Measurements from ENCODE around the gene RPIA. TPM values are rescaled to one million over a fixed set of nuclear protein-coding genes. Genes with fewer than 3 reads are reported as not detected.
"Not testable (repeated sequence)": the region's sequence is repeated elsewhere in the genome, so short reads cannot be mapped to it uniquely, and the experiment has no call there.

Gene RPIA
- total RNA-seq, 1 donor from 2014 or later = 22.4 TPM

DNA sequence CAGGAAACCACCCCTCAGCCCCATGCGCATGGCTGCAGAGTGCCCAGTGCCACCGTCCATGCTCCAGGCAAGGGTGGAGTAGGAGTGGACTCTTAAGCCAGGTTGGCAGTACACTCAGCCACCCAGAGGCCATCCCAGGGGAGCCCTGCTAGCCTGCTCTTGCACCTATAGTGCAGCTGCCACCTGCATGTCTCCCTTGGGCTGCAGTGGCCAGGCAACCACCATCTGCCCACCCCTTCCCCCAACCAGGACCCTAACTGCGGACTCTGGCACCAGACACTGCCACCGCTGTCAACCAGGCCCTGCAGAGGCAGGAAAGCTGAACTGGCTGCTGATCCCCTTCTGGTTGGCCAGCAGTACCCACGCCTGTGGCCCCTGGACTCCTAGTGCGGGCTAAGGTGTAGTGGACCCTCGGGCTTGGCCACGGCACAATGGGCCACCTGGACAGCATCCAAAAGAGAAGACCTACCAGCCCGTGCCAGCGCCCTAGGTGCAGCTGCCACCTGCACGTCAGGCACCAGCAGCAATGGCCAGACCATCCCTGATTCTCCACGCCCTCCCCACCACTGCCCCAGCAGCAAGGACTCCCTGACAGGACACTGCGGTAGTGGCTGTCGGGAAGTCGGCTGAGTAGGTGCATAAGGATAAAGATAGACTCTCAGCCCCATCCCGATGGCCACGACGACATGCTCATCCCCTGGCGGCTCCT lies 72.8 kb downstream of the RPIA start:
- Mint-ChIP-seq H3K4me3 (ENCODE audit: unreplicated experiment) (no peak overlapping the region), H3K27me3 (ENCODE audit: unreplicated experiment) (peaks cover 5% of the 10 kb centered on the region), H3K9me3 (ENCODE audit: unreplicated experiment) (peaks cover 7% of the 10 kb centered on the region), H3K36me3 (ENCODE audit: low read depth, unreplicated experiment) (peaks cover 10% of the 10 kb centered on the region), H3K27ac (ENCODE audit: unreplicated experiment) (no peak overlapping the region), H3K4me1 (ENCODE audit: unreplicated experiment) (peaks cover 4% of the 10 kb centered on the region)
- DNase-seq (ENCODE audit: low spot score) = no peak
- no peak for TF ChIP-seq CTCF (IDR thresholded peaks at IDR 0.05; ENCODE audit: unreplicated experiment)

GRCh38 chr2:88764850-88765153 lies 73.3 kb downstream of the RPIA start:
- Mint-ChIP-seq H3K4me3 (ENCODE audit: unreplicated experiment) (no peak overlapping the region), H3K36me3 (ENCODE audit: low read depth, unreplicated experiment) (peaks cover 8% of the 10 kb centered on the region), H3K4me1 (ENCODE audit: unreplicated experiment) (peaks cover 4% of the 10 kb centered on the region), H3K9me3 (ENCODE audit: unreplicated experiment) (peaks cover 7% of the 10 kb centered on the region), H3K27me3 (ENCODE audit: unreplicated experiment) (peaks cover 5% of the 10 kb centered on the region), H3K27ac (ENCODE audit: unreplicated experiment) (no peak overlapping the region)
- TF ChIP-seq CTCF (IDR thresholded peaks at IDR 0.05; ENCODE audit: unreplicated experiment) = no peak
- DNase-seq (ENCODE audit: low spot score) = no peak

DNA sequence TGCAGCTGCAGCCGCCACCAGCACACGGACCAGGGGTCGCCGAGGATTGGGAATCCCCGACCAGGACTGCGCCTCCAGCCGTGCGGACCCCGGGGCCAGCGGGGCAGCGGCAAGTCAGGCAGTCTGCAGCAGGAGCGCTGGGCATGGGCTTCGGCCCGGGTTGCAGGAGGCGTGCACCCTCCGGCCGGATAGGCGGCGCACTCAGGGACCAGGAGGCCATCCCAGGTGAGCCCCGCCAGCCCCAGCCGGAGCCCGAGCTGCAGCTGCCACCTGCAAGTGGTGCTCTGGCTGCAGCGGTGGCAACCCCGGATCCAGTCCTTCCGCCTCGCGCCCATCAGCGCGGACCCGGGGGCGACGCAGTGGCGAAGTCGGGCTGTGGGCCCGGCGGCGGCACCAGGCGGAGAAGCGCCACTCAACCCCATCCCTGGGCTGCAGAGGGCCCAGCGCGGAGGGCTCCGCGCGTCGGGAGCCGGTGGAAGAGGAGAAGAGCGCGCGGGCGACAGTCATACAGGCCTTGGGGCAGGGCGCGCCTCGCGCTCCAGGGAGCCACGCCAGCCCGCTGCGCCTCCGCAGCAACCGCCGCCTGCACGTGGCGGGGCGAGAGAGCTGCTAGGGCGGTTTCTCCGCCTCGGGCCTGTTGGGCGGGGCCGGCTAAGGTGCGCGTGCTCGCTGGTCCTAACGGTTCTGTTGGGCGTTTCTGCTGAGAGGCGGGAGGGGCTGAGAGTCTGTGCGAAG lies 73.8 kb downstream of the RPIA start:
- Mint-ChIP-seq H3K4me1 (ENCODE audit: unreplicated experiment) (peaks cover 4% of the 10 kb centered on the region), H3K36me3 (ENCODE audit: low read depth, unreplicated experiment) (peaks cover 5% of the 10 kb centered on the region), H3K9me3 (ENCODE audit: unreplicated experiment) (peaks cover 3% of the 10 kb centered on the region), H3K27ac (ENCODE audit: unreplicated experiment) (no peak overlapping the region), H3K27me3 (ENCODE audit: unreplicated experiment) (peaks cover 5% of the 10 kb centered on the region), H3K4me3 (ENCODE audit: unreplicated experiment) (peak overlapping the region; percentile 90)
- DNase-seq (ENCODE audit: low spot score) = peak; percentile 50
- TF ChIP-seq CTCF (IDR thresholded peaks at IDR 0.05; ENCODE audit: unreplicated experiment) = no peak

- not testable (repeated sequence) for H3K27ac Mint-ChIP-seq (ENCODE audit: unreplicated experiment); H3K4me1 Mint-ChIP-seq (ENCODE audit: unreplicated experiment); H3K27me3 Mint-ChIP-seq (ENCODE audit: unreplicated experiment); H3K9me3 Mint-ChIP-seq (ENCODE audit: unreplicated experiment); H3K36me3 Mint-ChIP-seq (ENCODE audit: low read depth, unreplicated experiment)
- peak overlapping the region; percentile 90 for H3K4me3 Mint-ChIP-seq (ENCODE audit: unreplicated experiment)
- DNase-seq (ENCODE audit: low spot score) = peak; percentile 8
Measured at GRCh38 chr2:88765889-88766481, 74.5 kb downstream of the RPIA start.

GRCh38 chr2:88770016-88770415 lies 78.5 kb downstream of the RPIA start:
- no peak for DNase-seq (ENCODE audit: low spot score)
- Mint-ChIP-seq H3K4me1 (ENCODE audit: unreplicated experiment) (peaks cover 4% of the 10 kb centered on the region), H3K4me3 (ENCODE audit: unreplicated experiment) (no peak overlapping the region), H3K9me3 (ENCODE audit: unreplicated experiment) (no peaks in the 10 kb centered on the region), H3K27me3 (ENCODE audit: unreplicated experiment) (peaks cover 2% of the 10 kb centered on the region), H3K36me3 (ENCODE audit: low read depth, unreplicated experiment) (no peaks in the 10 kb centered on the region), H3K27ac (ENCODE audit: unreplicated experiment) (no peak overlapping the region)
- TF ChIP-seq CTCF (IDR thresholded peaks at IDR 0.05; ENCODE audit: unreplicated experiment) = no peak

DNA sequence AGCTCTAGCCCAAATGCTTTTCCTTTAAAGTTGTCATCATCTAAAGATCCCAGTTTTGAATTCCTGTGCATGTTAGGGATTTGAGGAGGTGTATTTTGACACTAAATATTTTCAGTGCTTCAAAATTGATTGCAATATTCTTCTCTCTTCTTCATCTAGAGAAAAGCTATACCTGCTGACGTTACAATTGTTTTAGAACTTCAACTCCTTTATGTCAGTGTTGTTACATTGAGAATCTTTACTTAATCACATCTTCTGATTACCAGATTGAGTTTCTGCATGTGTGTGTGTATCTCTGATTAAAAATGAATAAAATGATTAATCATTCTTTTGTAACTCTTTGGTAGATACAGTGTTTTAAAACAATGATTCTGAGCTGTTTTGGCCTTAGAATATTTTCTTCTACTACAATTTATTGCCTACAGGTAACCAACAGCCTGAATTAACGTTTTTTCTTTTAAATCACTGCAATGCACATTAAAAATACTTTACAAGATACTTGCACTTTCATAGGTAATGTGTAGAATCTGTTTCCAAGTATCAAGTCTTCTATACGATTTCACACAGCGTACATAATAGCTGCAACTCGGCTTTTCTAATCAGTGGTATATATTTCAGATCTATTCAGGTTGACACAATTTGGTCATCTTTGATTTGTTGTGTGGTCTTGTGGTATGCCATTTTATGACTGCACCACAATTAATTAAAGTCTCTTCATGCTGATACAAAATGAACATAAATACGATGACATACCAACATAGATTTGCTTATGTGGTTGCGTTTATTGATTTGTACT lies 82.0 kb downstream of the RPIA start:
- H3K9me3 Mint-ChIP-seq (ENCODE audit: unreplicated experiment) = not testable (repeated sequence)

GRCh38 chr2:88789213-88789612 lies 97.7 kb downstream of the RPIA start:
- H3K27ac Mint-ChIP-seq (ENCODE audit: unreplicated experiment); H3K4me3 Mint-ChIP-seq (ENCODE audit: unreplicated experiment); H3K36me3 Mint-ChIP-seq (ENCODE audit: low read depth, unreplicated experiment); H3K9me3 Mint-ChIP-seq (ENCODE audit: unreplicated experiment); H3K27me3 Mint-ChIP-seq (ENCODE audit: unreplicated experiment); DNase-seq (ENCODE audit: low spot score); H3K4me1 Mint-ChIP-seq (ENCODE audit: unreplicated experiment): not testable (repeated sequence)

More for the DNA sequence above, 82.0 kb downstream of the RPIA start:
- H3K36me3 Mint-ChIP-seq (ENCODE audit: low read depth, unreplicated experiment); H3K4me1 Mint-ChIP-seq (ENCODE audit: unreplicated experiment); H3K27ac Mint-ChIP-seq (ENCODE audit: unreplicated experiment); H3K4me3 Mint-ChIP-seq (ENCODE audit: unreplicated experiment); H3K27me3 Mint-ChIP-seq (ENCODE audit: unreplicated experiment); DNase-seq (ENCODE audit: low spot score): not testable (repeated sequence)
